Astrocyte of the spinal cord (primary cell): ENCODE results near the gene VWA5B1.
A peak's percentile ranks its signal among the peaks of the same experiment; 100 is the strongest.

Experiments
- DNase-seq: peaks from one replicate; pipeline ENCODE4 v3.0.0; 2011; ENCODE audit warnings: low read depth, low spot score
- H3K4me3 ChIP-seq: 2 replicates; pipeline ENCODE4 v1.5.1; 2011; ENCODE audit warnings: low read depth, mild to moderate bottlenecking, low read length, moderate library complexity
- in situ Hi-C: cut with HindIII; loops from 2 replicates; pipeline ENCODE4 v1.10.0; 2017; ENCODE audit warnings: low sequenced_read_pairs
- TF ChIP-seq, protein P1 (sequence below): IDR thresholded peaks from 2 replicates; pipeline ENCODE4 v1.5.1; 2012; ENCODE audit warnings: low read depth, mild to moderate bottlenecking, low read length, inconsistent platforms

The VWA5B1 gene

DNA sequence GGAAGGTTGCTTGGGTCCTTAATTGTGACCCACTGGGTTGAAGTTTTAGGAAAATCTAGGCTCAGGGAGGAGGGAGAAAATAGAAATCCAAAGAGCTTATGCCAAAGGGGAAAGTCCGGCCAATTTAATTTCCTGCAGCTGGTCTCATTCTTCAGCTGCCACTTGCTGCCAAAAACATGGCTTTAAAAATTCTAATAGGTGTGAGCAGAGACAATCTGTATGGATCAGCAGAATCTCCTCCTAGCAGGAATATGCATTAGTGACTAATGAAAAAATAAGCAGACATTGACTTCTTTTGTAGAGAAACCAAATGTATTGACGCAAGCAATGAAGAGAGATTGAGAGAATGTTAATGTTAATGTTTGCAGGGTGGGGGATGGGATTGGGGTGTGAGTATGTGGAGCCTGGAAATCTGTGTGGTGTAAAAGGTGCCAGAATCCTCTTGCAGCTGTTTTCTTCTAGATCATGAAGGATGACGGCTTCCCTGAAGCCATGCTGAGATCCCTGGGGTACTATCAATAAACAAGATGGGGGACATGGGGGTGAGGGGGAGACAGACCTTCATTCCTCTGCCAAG is 35.3 kb downstream of the VWA5B1 start:
- DNase-seq, result no peak

DNA sequence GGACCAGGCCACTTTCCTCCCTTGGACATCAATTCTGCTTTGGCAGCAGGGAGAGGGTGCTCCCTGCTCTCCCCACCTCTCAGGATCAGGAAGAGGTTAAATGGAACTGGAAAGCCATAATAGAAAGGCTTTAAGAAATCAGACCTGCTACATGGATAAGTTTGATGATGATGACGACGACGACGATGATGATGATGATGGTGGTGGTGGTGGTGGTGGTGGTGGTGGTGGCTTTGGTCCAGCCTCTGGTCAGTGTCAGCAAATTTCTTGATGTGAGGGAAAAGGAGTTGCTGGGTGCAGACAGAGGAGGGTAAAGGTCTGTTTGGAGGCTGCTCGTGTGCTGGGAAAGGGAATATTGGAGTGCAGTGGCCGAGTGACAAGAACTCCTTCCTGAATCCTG is 36.8 kb downstream of the VWA5B1 start:
- in situ Hi-C loops, result no loop called here
- DNase-seq, result no peak
- no peak overlapping the region for H3K4me3 ChIP-seq
- TF ChIP-seq, protein P1, sequence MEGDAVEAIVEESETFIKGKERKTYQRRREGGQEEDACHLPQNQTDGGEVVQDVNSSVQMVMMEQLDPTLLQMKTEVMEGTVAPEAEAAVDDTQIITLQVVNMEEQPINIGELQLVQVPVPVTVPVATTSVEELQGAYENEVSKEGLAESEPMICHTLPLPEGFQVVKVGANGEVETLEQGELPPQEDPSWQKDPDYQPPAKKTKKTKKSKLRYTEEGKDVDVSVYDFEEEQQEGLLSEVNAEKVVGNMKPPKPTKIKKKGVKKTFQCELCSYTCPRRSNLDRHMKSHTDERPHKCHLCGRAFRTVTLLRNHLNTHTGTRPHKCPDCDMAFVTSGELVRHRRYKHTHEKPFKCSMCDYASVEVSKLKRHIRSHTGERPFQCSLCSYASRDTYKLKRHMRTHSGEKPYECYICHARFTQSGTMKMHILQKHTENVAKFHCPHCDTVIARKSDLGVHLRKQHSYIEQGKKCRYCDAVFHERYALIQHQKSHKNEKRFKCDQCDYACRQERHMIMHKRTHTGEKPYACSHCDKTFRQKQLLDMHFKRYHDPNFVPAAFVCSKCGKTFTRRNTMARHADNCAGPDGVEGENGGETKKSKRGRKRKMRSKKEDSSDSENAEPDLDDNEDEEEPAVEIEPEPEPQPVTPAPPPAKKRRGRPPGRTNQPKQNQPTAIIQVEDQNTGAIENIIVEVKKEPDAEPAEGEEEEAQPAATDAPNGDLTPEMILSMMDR, result no peak

More for the DNA sequence above, 35.3 kb downstream of the VWA5B1 start:
- H3K4me3 ChIP-seq, result no peak overlapping the region
- TF ChIP-seq, protein P1, result no peak
- in situ Hi-C loops, result no loop called here

DNA sequence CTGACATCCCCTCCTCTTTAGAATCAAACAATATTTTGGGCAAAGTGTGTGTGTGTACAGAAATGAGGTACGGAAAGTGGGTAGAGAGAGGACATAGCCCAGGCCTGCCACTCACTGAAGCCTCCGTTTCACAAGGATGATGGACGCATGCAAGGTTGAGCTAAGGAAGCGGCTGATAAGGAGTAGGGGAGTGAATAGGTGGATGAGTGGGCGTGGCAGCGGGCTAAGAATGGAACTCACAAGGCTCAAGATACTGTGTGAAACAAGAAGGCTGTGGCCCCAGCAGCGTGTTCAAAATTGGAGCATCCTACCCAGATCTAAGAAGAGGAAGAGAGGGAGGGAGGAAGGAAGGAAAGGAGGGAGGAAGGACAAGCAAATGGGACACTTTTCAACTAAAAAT is 37.5 kb downstream of the VWA5B1 start:
- TF ChIP-seq, protein P1, result no peak
- no peak for DNase-seq
- in situ Hi-C loops, result no loop called here
- H3K4me3 ChIP-seq, result no peak overlapping the region

DNA sequence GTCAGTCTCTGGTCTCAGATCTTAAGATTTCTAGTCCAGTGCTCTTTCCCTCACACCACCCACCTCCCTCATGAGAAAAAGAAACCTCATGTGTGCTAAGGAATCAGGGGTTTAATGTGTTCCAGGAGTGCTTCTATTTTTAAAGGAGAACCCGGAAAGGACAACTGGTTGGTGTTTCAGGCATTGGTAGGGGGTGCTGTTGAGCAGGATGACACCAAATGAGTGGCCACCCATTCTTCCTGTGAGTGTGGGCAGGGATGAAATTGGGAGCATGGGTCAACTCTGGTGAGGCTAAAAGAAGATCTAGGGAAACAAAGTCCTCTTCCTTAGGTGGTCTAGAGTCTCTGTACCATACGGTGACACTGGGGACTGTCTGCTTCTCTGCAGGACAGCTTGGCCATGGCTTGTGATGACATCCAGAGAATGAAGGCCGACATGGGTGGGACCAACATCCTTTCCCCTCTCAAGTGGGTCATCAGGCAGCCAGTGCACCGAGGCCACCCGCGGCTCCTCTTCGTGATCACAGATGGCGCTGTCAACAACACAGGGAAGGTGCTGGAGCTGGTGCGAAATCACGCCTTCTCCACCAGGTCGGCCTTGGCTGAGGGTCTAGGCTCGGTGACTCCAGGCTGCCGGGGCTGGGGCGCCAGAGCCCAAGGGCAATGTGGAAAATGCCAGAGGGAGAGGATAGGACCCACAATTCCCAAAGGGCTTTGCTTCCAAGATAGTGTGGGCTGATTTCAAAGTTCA is 39.3 kb downstream of the VWA5B1 start:
- TF ChIP-seq, protein P1, result peak; percentile 30
- H3K4me3 ChIP-seq, result no peak overlapping the region
- in situ Hi-C loops, result no loop called here
- DNase-seq, result no peak

DNA sequence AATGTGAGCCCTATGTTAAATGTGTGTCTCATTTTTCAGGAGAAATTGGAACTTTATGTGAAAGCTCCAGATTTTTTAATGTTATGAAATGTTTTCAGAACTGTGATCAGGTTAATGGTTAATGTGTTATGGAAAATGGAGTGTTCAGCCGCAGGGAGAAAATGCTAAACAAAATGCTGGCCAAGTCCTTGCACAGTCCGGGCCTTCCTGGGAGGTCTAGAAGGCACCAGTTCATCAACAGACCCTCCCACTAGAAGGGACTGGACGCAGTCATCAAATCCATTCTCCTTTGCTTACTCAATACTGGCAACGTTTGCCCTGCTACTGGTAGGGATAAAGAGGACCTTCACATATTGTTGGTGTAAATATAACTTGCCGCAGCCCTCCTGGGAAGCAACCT is 43.4 kb downstream of the VWA5B1 start:
- TF ChIP-seq, protein P1, result no peak
- no peak overlapping the region for H3K4me3 ChIP-seq
- in situ Hi-C loops, result no loop called here
- no peak for DNase-seq

DNA sequence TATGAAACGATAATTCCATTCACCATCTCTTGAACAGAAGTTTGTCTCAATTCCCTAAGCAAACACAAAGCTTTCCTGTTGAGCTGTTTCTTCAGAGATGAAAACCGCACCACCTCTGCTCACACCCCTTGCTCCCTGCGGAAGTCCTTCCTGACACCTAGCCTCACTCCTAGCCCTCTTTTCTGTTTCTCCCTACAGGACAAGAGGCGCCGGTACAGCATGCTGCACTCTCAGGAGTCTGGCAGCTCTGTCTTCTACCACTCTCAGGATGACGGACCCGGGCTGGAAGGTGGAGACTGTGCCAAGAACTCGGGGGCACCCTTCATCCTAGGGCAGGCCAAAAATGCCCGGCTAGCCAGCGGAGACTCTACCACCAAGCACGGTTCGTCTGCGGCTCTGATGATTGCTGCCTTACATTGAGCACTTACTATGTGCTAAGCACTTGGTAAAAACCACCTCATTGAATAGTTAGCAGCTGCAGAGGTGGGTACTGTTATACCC is 45.5 kb downstream of the VWA5B1 start:
- no peak overlapping the region for H3K4me3 ChIP-seq
- TF ChIP-seq, protein P1, result no peak
- in situ Hi-C loops, result no loop called here
- DNase-seq, result no peak
